ENCODE measurements around the gene GADD45G.

GADD45G gene, protein sequence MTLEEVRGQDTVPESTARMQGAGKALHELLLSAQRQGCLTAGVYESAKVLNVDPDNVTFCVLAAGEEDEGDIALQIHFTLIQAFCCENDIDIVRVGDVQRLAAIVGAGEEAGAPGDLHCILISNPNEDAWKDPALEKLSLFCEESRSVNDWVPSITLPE

DNA sequence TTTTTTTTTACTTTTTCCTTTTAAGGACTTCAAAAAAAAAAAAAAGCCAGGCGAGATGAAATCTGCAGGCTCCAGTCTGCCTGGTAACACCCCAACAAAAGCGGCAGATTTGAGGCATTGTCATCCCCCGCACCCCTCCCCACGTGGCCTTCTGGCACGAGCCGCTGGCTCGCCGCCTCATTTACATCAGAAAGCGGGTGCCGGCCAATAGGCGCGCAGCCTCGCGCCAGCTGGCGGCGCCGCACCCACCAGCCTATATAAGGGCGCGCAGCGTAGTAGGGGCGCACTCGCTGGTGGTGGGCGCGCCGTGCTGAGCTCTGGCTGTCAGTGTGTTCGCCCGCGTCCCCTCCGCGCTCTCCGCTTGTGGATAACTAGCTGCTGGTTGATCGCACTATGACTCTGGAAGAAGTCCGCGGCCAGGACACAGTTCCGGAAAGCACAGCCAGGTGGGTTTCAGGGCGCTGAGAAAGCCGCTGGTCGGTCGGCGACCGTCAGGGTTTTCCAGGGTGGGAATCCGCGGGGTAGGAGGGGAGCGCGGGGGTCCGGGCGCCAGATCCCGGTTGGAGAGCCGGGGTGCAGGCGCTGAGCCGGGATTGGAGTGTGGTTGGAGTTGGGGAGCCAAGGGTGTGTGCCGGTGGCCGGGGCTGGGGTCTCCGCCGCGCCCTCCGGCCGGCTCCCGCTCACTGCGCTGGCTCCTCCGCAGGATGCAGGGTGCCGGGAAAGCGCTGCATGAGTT is at the start of gene GADD45G:
GADD45G (plus strand) TSS at position 284 of the 736 bp plus-strand sequence; CDS start at position 394, 110 bp downstream.
- in situ Hi-C loops (cut with HindIII; ENCODE audit: low sequenced_read_pairs) = no loop called here

DNA sequence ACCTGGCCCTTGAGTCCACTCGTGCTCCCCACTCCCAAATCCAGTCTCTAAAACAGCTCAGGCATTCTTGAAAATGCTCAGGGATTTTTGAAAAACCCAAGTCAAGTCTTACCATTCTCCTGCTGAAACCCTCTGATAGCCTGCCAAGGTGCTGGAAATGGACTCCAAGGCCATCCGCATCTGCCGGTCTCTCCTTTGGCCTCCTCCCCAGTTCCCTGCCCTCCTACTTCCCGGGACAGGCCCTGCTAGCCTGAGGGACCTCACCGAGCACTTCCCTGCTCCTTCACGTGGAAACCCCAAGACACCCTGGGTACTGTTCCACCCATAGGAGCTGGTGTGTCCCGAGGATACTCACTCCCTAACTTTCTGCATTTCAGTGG is 49.8 kb upstream of the GADD45G start:
- in situ Hi-C loops (cut with HindIII; ENCODE audit: low sequenced_read_pairs) = no loop called here

DNA sequence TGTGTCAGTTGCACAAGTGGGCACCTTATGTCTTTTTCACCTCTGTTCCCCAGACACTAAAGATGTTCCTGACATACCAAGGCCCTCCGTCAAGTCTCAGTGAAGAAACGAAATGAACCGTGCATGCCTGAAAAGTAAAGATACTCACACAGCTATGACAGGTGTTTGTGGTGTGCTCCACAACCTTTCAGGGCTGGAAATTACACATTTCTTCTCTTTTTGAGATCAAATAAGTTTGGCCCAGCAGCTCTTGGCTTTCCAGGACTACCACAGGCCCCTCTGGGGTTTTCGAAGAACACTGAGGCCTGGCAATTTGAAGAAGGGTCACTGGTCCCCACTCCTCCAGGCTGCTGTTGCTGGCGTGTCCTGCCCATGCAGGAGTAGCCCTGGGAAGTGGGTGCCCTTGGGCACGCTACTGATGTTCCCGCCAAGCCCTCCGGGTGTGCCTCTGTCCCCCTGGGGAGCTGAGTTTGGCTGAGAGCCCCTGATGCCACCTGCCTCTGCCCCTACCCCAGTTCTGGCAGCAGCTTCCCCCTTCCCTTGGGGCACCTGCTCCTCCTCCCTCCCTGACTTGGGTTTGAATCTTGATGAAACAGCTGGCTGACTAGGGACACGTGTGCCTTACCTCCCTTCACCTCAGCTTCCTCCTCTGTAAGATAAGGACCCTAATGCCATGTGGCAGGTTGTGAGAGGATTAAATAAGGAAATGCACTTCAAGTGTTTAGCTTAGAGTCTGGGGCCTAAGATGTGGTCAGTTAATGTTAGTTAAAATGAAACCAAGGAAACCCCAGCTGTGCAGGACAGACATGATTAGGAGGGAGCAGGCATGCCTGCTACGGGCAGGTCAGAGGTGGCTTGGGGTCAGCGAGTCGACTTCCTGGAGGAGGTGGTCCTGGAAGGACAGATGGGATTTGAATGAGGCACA is 49.1 kb upstream of the GADD45G start:
- in situ Hi-C loops (cut with HindIII; ENCODE audit: low sequenced_read_pairs) = no loop called here

DNA sequence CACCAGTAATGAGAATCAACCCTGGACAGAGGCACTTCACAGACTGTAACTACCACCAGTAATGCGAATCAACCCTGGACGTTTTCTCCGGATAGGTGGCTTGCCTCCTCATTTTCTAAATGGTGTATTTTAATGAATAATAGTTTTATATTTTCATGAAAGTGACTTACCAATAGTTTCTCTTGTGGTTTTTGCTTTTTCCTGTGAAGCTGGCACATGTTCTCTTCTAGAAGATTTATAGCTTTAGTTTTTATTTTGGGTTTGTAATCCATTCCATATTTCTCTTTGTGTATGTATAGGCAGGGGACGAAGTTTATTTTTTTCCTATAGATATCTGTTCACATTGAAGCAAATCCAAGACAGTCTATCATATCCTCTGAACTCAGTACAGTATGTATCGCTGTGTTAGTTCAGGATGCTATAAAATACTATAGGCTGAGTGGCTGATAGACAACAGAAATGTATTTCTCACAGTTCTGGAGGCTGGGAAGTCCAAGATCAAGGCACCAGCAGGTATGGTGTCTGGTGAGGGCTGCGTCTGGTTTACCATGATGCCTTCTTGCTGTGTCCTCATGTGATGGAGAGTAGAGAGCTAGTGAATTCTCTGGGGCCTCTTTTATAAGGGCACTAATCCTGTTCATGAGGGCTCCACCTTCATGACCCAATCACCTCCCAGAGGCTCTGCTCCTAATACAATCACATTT is 46.5 kb upstream of the GADD45G start:
- in situ Hi-C loops (cut with HindIII; ENCODE audit: low sequenced_read_pairs) = no loop called here

DNA sequence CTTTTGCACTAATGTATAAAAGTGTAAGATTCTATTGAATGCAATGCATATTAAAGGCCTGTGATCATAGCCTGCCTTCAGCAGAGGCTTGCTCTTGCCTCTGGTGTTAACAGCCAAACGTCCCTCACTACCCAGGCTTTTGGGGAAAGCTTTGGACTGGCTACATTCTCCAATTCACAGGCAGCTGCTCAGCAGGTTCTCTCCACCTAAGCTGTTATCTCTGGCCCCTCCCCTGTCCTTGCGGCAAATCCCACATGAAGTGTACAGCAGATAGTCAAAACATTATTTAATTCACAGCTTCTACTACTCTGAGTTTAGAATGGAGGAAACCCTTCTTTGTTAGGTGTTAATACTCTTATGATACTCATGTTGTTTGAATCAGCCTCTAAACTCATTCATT is 45.9 kb upstream of the GADD45G start:
- in situ Hi-C loops (cut with HindIII; ENCODE audit: low sequenced_read_pairs) = no loop called here

DNA sequence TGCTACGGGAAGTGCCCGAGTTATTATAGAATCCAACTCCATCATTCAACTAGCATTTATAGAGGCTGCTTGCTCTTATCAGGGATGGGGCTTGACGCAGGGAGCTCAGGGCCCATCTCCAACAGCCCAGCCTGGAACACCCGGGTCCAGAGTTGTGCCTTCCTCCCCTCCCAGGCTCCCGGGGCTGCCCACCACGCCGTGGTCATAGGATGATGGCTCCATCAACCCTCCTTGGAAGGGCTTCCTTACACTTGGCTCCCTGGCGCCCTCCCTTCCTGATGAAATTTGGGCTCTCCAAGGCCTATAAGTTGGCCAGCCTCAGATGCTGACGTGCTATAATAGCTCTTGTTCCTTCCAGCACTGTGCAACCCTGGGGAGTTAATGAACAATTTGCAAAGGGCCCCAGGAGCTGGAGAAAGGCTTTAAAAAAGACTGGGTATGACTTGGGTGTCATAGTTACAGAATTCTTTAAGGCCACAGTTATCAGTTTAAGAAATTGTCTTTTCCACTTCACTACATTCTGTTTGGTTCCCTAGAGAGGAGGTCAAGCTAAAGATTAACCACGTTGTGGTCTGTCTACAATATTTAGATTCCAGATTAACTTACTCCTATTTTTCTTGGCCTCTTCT is 42.5 kb upstream of the GADD45G start:
- in situ Hi-C loops (cut with HindIII; ENCODE audit: low sequenced_read_pairs) = no loop called here

DNA sequence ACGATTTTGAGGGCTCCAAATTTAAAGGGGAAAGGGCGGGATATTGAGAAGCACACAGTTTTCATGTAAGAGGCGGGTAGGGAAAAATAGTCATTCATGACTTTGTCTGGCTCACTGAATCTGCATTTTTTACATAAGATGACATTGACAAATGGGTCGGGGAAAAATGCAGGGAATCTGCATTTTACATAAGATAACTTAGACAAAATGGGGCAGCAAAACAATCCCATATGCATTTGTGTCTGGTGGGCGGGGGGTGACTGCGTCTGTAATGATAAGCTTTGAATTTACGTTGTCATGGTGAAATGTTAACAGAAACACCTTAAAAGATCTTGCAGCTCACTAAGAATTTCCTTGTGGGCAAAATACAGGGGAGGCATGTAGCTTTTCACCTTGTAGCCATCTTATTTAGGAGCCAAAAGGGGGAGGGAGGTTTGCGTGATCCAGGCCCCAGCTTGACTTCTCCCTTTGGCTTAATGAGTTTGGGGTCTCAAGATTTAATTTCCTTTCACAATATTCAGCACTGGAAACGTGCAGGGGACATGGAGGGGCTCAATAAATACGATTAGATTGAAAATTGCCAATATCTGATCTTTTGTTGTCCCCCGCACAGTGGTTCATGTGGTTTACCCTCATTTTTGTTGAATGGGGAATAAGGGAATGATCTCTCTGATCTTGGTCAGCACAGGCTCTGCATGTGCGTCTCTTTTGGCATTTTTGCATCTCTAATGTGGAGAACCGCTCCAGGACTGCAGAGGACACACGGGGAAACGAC is 41.1 kb upstream of the GADD45G start:
- in situ Hi-C loops (cut with HindIII; ENCODE audit: low sequenced_read_pairs) = no loop called here

DNA sequence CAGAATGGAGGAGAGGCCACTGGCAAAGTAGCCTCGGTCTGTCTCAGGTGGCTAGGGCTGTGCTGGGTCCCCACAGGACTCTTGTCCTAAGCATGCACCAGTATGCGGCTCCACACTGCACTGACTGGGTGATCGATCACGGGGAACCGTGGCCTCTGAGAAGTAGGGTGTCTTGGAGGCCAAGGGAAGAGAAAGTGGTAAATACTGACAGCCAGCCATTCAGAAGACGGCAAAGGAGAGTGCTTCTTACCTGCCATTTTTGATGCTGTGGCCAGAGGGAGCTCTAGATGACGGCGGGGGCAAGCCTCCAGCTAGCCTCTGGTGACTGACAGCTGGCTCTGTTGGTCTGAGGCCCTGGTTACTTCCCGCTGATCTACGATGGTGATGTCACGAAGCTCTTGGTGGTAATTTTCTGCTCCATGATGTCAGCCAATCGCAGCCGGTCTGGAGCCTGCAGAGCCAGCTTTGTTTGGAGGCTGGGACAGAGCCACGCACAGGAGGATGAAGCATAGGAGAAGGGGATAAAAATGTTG is 40.4 kb upstream of the GADD45G start:
- in situ Hi-C loops (cut with HindIII; ENCODE audit: low sequenced_read_pairs) = no loop called here

DNA sequence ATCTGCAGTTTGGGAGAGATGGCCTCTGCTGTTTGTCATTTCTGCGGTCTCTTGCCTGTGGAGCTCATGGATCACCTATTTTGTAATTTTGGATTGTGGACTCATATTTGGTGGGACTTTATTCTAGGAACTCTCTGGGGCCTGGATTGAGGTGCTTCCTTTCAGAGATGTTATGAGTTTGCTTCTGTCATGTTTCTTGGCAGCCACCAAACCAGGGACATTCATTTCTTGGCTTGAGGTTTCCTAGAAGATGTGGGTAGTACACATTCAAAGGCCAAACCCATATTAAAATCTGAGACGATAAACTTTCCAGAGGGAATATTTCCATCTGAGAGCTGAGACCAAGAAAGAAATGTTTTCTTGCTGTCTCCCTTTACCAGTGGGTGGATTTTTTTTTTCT is 37.2 kb upstream of the GADD45G start:
- in situ Hi-C loops (cut with HindIII; ENCODE audit: low sequenced_read_pairs) = no loop called here

DNA sequence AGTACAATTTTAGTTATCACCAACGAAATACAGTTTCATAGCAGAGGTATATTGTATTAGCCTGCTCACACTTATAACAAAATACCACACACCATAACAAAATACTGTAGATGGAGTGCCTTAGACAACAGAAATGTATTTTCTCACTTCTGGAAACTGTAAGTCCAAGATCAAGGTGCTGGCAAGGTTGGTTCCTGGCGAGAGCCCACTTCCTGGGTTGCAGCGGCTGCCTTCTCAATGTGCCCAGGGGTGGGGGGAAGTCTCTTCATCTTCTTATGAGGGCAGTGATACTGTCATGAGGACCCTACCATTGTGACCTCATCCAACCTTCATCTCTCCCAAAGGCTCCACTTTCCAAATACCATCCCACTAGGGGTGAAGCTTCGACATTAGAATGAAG is 30.5 kb upstream of the GADD45G start:
- in situ Hi-C loops (cut with HindIII; ENCODE audit: low sequenced_read_pairs) = no loop called here

DNA sequence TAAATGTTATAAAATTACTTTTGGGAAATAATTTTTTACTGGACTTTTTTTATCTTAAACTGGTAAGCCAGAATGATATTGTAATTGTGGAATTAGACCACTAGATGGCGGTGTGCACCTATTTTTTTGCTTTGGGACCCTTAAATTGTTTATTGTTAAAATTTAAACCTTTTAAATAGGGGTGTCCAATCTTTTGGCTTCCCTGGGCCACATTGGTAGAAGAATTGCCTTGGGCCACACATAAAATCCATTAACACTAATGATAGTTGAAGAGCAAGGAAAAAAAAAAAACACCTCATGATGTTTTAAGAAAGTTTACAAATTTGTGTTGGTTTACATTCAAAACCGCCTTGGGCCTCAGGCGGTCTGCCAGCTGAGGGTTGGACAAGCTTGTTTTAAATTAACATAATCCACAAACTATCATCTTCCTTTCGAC is 28.4 kb upstream of the GADD45G start:
- in situ Hi-C loops (cut with HindIII; ENCODE audit: low sequenced_read_pairs) = no loop called here

DNA sequence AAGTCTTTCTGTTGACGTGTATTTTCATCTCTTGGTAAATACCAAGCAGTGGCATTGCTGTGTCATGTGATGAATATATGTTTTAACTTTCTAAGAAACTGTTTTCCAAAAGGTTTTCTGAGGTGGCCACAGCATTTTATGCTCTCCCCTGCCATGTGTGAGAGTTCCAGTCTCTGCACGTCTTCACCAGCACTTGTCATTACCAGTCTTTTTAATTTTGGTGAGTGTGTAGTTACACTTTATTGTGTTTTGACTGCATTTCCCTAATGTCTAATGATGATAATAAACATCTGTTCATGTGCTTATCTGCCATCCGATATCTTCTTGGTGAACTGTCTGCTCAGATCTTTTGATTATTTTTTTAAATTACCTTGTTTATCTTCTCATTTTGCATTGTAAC is 27.4 kb upstream of the GADD45G start:
- in situ Hi-C loops (cut with HindIII; ENCODE audit: low sequenced_read_pairs) = no loop called here

DNA sequence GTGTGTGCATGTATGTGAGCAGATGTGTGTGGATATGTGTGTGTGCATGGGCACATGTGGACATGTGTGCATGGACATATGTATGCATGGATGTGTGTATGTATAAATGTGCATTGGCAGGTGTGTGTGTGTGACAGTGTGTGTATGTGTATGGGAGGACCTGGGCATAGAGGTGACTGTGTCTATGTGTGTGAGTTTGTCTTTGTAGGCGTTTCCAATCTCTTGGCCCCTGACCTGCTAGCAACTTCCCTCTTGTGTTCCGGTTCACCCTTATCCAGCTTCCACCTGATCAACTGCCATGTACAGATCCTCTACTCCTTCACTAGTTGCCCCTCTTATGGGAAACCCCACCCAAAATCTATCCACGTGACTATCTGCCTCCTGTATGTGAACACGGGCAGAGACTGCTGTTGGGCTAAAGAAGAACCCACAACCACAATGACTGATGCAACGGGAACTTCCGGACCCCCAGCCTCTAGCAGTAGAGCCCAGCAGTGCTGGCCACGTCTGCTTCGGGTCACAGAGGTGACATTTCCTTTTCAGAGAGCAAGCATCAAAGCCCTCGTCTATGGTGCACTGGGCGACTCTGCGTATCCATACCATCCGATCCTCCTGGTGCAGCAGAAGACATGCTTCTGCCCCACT is 24.9 kb upstream of the GADD45G start:
- in situ Hi-C loops (cut with HindIII; ENCODE audit: low sequenced_read_pairs) = no loop called here

DNA sequence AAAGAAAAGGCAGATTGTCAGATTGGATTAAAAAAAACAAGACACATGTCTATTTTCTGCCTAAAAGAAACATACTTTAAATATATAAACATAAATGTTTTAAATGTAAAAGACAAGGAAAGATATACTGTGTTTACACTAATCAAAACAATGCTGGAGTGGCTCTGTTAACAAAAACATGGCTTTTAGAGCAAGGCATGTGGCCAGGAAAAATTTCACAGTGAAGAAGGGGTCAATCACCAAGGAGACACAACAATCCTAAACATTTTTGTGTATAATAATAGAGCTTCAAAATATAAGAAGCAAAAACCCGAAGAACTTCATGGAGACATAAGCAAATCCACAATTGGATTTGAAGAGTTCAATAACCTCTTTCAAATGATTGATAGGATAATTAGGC is 18.5 kb upstream of the GADD45G start:
- in situ Hi-C loops (cut with HindIII; ENCODE audit: low sequenced_read_pairs) = no loop called here

DNA sequence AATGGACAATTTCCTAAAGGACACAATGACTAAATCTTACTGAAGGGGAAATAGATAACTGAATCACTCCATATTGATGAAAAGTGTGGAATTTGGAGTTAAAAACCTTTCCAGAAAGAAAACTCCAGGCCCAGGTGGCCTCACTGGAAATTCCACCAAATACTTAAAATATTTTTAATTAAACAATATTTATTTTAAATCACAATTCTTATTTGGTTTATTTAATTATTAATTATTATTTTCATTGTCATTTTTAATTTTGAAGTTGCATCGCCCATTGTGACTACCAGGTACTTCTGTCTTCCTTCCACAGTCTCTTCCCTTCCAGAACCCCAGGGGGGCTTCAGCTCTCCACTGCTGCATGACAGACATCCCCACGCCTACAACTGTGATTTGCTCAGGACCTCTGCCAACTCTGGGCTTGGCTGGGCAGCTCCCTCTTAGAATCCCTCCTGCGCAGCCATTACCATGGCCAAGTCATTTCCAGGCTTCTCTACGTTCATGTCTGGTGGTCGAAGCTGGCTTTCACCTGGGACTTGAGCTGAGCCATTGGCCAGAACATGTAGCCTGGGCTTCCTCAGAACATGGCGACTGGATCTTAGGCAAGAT is 16.4 kb upstream of the GADD45G start:
- in situ Hi-C loops (cut with HindIII; ENCODE audit: low sequenced_read_pairs) = no loop called here

DNA sequence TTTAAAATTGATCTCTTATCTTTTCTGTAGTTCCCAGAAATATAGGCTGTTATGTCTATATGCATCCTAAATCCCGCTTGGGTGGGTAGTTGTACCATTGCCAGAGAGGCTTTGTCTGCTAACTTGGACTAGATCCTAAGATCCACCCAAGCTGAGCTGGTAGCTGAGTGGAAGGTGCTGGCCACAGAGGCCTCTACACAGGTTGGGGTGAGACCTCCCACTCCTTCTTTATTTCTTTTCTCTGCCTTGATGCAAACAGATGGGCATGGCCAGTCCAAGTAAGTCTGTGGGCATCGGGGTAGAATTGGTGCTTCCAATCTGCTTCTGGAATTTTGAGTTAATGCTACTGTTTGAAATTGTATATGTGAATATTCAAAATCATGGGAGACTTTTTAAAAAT is 14.4 kb upstream of the GADD45G start:
- in situ Hi-C loops (cut with HindIII; ENCODE audit: low sequenced_read_pairs) = no loop called here

DNA sequence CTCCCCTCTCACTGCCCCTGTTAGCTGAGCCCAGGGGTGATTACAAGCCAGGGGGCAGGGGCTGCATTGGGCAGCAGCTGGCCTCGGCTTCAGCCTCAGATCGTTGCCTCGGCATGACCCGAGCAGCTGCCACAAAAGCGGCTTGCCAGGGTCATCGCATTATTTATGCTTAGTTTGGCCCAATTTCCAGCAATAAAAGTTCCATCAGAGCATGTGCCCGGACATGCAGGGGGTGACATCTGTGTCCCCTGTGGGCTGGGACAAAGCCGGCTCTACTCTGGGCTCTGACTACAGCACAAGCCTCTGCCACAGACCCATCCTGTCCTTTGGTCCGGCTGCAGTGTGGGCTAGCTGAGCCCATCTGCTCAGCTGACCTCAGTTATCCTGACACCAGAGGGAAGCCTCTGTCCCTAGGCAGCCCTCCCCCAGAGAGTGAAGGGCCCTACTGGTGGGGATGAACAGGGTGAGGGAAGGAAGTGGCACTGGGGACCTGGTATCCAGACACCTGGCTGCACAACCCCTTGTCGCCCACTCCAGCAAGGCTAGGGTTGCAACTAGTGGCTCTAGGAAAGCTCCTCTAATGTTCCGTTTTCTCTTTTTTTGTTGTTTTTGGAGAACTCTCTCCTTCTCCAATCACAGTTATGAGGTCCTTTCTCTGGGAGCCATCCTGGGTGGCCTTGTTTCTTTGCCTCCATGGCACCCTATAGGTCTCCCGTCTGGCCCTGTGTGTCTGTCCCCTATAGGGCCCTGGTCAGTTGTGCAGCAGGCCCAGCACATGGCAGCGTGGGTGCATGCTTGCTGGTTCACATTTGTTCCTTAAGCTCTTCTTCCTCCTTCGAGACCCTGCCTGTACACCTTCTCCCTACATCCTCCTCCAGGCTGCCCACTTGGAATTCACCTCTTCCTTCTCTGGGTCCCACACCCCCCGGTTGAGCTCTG is 13.3 kb upstream of the GADD45G start:
- in situ Hi-C loops (cut with HindIII; ENCODE audit: low sequenced_read_pairs) = no loop called here

All from endothelial cell of hepatic sinusoid (primary cell).